Raji (cell line): ENCODE measurements around the gene NLRP3.

Experiments used
- POLR2A ChIP-seq: IDR thresholded peaks from 2 replicates; pipeline ENCODE4 v1.6.1; 2011; ENCODE audit warnings: low read depth, low read length, control low read depth; ENCODE audit not compliant: insufficient read depth

The NLRP3 gene

GRCh38 chr1:247421074-247421473, 5.1 kb downstream of the NLRP3 start:
- no peak for TF ChIP-seq POLR2A

DNA sequence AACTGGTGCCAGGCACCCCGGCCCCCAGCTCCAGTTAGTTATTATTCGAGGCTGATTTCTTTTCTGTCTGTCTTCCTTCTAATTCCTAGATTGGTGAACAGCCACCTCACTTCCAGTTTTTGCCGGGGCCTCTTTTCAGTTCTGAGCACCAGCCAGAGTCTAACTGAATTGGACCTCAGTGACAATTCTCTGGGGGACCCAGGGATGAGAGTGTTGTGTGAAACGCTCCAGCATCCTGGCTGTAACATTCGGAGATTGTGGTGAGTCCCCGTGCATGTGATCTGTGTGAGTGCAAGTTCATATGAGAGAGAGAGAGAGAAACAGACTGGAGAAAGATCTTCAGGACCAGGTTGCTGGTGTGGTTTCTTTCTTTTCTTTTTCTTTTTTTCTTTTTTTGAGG, 13.5 kb downstream of the NLRP3 start:
- no peak for TF ChIP-seq POLR2A

DNA sequence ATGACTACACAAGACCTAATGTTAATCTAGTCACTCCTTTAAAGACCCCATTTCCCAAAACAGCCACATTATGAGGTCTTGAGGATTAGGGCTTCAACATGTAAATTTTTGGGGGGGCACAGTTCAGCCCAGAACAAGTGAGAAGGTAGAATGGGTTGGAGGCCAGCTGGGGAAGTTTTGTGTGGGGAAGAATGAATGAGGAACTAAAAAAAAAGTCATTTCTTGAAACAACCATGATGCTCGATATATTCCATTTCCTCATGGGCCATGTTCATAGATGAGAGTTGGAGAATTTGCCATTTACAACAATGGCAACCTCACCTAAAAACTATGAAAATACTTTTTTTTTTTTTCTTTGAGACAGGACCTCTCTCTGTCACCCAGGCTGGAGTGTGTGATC, 14.5 kb downstream of the NLRP3 start:
- TF ChIP-seq POLR2A = no peak

DNA sequence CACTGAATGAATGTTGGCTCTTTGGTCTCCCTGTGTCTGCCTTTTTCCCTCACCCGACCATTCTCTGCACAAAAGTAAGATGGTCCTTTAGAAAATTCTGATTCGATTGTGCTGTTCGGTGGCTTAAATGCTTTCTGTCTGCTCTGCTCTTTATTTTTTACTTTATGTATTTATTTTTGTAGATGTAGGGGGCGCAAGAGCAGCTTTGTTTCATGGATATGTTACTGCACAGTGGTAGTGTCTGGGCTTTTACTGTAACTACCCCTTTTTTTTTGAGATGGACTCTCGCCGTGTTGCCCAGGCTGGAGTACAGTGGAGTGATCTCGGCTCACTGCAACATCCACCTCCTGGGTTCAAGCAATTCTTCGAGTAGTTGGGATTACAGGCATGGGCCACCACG, 15.7 kb downstream of the NLRP3 start:
- no peak for TF ChIP-seq POLR2A

DNA sequence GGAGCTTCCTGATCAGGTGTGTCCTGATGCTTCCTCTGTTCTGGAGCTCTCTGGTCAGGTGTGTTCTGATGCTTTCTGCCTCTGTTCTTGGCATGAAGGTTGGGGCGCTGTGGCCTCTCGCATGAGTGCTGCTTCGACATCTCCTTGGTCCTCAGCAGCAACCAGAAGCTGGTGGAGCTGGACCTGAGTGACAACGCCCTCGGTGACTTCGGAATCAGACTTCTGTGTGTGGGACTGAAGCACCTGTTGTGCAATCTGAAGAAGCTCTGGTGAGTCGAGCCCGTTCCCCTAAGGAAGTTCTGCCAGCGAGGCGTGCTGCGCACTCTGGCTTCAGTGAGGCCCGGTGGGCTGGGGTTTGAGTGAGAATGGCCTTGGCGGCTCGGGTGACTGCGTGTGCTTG, 18.0 kb downstream of the NLRP3 start:
- TF ChIP-seq POLR2A = no peak

DNA sequence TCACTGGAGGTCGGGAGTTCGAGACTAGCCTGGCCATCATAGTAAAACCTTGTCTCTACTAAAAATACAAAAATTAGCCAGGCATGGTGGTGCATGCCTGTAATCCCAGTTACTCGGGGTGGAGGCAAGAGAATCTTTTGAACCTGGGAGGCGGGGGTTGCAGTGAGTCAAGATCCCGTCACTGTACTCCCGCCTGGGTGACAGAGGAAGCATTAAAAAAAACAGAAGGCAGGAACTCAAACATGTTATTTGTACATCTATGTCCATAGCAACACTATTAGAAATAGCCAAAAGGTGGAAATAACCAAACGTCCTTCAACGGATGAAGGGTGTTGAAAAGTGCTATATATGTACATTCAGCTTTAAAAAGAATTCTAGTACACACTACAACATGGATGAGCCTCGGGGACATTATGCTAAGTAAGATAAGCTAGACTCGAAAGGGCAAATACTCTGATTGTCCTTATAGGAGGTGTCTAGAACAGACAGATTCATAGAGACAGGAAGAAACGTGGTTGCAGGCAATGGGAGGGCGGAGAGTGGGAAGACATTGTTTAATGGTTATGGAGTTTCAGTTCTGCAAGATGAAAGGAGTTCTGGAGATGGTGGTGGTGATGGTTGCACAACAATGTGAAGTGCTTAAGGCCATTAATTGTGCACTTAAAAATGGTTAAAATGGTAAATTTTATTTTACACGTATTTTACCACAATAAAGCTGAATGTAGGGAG, 19.2 kb downstream of the NLRP3 start:
- TF ChIP-seq POLR2A = no peak

DNA sequence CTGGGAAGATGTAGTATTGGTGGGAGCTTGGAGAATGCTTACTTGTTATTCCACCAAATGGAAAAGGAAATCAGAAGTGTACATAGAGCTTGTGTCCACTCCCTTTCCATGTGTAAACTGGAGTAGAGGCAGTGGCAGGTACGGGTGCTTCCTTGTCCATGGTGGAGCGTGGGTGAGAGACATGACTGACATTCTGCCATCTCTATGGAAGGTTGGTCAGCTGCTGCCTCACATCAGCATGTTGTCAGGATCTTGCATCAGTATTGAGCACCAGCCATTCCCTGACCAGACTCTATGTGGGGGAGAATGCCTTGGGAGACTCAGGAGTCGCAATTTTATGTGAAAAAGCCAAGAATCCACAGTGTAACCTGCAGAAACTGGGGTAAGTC, 19.8 kb downstream of the NLRP3 start:
- TF ChIP-seq POLR2A = no peak

GRCh38 chr1:247437551-247438505, 21.9 kb downstream of the NLRP3 start:
- TF ChIP-seq POLR2A = no peak

- no peak for TF ChIP-seq POLR2A
Observed at GRCh38 chr1:247440001-247440620, 24.1 kb downstream of the NLRP3 start.

- TF ChIP-seq POLR2A = no peak
Observed at GRCh38 chr1:247441606-247442005, 25.6 kb downstream of the NLRP3 start.

DNA sequence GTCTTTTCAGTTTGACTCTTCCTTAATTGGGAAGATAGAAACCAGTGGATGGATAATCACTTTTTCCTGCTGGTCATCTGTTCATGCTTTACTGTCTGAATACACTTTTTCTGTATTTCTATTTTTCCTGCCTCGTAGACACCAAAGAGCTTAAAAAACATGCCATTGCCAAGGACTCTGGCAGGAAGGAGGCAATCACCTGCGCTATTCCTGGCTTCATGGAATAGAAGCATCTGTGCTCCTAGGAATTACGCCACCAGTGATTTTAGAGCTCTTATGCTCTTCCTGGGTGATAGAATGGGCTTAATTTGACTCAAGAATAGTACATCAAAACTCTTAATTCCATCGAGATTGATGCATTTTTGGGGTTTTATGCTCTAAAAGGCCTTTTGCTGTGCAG, 26.2 kb downstream of the NLRP3 start:
- no peak for TF ChIP-seq POLR2A

GRCh38 chr1:247443641-247444040, 27.7 kb downstream of the NLRP3 start:
- no peak for TF ChIP-seq POLR2A

DNA sequence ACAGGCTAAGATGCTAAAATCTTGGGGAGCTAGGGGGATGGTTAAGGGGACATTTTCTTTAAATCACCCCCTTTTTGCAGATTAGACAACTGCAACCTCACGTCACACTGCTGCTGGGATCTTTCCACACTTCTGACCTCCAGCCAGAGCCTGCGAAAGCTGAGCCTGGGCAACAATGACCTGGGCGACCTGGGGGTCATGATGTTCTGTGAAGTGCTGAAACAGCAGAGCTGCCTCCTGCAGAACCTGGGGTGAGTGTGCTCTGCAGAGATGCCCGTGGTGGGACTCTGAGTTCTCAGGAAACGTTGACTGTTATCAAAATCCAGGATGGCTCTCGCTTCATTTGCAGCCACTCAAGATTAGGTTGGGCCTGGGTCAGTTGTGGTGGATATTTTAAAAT, 28.6 kb downstream of the NLRP3 start:
- TF ChIP-seq POLR2A = no peak

- TF ChIP-seq POLR2A = no peak
Observed at GRCh38 chr1:247445526-247446356, 29.8 kb downstream of the NLRP3 start.
